GM19238 (cell line): ENCODE data around the gene TMEM203.

Experiments
- DNase-seq: peaks from one replicate; pipeline ENCODE4 v3.0.0; 2011; ENCODE audit warnings: low spot score; ENCODE audit not compliant: insufficient read length

TMEM203 gene

DNA sequence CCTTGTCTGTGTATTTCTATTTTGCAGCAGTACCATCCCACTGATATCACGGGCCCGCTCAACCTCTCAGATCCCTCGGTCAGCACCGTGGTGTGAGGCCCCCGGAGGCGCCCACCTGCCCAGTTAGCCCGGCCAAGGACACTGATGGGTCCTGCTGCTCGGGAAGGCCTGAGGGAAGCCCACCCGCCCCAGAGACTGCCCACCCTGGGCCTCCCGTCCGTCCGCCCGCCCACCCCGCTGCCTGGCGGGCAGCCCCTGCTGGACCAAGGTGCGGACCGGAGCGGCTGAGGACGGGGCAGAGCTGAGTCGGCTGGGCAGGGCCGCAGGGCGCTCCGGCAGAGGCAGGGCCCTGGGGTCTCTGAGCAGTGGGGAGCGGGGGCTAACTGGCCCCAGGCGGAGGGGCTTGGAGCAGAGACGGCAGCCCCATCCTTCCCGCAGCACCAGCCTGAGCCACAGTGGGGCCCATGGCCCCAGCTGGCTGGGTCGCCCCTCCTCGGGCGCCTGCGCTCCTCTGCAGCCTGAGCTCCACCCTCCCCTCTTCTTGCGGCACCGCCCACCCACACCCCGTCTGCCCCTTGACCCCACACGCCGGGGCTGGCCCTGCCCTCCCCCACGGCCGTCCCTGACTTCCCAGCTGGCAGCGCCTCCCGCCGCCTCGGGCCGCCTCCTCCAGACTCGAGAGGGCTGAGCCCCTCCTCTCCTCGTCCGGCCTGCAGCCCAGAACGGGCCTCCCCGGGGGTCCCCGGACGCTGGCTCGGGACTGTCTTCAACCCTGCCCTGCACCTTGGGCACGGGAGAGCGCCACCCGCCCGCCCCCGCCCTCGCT, 37.5 kb downstream of the TMEM203 start:
- DNase-seq: no peak

DNA sequence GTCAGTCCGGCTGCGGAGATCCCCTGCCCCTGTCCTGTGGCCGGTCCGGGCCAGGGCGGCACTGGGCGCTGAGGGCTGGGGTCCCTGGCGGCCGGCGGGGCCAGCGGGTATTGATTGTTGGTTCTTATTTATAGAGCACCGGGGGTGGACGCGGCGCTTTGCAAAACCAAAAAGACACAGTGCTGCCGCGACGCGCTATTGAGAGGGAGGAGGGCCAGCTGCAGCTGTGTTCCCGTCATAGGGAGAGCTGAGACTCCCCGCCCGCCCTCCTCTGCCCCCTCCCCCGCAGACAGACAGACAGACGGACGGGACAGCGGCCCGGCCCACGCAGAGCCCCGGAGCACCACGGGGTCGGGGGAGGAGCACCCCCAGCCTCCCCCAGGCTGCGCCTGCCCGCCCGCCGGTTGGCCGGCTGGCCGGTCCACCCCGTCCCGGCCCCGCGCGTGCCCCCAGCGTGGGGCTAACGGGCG, 38.1 kb downstream of the TMEM203 start:
- no peak for DNase-seq

- DNase-seq: no peak
Measured at GRCh38 chr9:137166380-137167229, 38.8 kb downstream of the TMEM203 start.

GRCh38 chr9:137165250-137165836, 40.1 kb downstream of the TMEM203 start:
- no peak for DNase-seq

DNA sequence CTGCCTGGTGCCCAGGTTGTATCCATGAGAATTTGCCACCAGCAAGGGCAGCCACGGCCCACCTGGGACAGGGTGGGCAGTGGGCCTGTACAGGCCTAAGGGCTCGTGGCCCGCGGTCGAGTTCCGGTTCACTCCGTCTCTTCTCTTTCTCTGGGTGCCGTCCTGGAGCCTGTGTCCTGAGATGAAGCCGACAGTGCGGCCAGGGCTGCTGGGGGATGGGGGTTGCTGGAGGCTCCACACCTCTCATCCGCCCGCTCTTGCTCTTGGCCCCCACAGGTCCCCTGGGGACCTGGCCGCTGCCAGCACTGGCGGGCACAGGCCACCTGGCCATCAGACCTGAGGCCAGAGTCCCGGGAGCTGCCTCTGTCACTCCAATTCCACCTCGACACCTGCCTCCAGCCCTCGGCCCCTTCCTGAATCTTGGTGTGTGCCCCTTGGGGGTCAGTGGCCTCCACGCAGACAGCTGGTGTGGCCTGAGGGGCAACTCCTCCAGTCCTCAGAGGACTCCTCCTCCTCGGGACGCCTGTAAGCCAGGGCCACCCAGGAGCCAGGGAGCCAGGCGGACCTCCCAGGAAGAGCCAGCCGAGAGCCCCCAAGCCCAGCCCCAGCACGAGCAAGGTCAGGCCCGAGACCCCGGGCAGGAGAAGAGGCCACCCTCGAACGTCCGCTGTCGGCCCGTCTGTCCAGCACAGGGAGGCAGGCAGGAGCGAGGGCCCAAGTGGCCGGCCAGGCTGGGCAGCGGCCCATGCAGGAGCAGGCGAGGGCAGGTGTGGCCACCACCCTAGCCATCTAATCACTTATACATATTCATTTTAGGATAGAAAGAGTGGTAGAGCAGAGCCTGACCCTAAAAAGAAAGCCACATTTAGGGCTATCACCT, 40.8 kb downstream of the TMEM203 start:
- DNase-seq: no peak

DNA sequence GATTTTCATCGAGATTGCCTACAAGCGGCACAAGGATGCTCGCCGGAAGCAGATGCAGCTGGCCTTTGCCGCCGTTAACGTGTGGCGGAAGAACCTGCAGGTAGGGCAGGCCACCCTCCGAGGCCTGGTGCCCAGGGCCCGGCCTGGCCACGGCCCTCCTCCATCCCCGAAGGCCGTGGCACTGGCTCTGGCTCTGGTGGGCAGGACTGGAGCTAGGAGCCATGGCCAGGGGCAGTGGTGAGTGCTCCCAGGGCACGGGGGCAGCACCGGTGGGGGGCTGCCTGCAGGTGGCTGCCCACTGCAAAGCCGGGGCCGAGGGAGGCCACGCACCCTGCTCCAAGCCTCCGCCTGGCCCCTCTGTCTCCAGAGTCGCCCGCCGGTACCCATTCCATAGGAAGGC, 41.6 kb downstream of the TMEM203 start:
- DNase-seq: no peak

GRCh38 chr9:137163365-137163715, 42.1 kb downstream of the TMEM203 start:
- no peak for DNase-seq

GRCh38 chr9:137162505-137163364, 42.7 kb downstream of the TMEM203 start:
- DNase-seq: no peak

- DNase-seq: no peak
Measured at GRCh38 chr9:137161558-137162486, 43.6 kb downstream of the TMEM203 start.

- no peak for DNase-seq
Measured at GRCh38 chr9:137160716-137161557, 44.5 kb downstream of the TMEM203 start.

DNA sequence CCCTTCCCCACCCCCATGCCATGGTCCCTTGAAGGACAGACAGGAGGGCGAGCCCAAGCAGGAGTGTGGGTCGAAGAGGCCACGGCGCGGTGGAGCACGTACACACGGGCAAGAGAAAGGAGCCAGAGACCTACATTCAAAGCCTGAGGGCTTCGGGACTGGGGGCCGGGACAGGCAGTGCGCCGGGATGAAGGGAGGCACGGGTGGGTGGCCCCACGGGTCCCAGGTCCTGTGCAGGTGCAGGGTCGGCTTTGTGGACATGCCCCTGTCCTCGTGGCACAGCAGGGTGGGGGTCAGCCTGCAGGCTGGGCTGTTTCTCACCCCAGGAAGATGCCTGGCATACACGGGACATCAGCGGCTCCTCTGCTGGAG, 45.4 kb downstream of the TMEM203 start:
- no peak for DNase-seq

GRCh38 chr9:137159105-137160053, 46.1 kb downstream of the TMEM203 start:
- no peak for DNase-seq

DNA sequence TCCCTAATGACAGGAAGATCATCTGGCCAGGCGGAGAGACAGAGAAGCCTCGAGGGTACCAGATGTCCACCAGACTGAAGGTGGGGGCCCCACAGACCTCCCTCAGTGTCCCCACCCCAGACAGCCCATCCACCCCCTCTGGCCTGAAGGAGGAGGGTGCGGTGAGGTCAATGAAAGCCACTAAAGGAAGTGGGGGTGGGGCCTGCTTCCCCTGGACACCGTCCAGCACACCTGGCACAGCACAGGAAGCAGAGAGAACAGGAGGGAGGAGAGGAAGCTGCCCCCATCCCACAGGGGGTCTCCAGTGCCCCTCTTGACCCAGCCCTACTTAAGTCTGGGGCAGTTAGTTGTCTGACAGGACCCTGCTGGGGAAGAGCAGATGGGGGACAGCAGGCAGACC, 46.8 kb downstream of the TMEM203 start:
- no peak for DNase-seq

GRCh38 chr9:137157618-137158415, 47.6 kb downstream of the TMEM203 start:
- DNase-seq: no peak

GRCh38 chr9:137156567-137157375, 48.7 kb downstream of the TMEM203 start:
- DNase-seq: no peak
